Measurements from ENCODE around the gene SYS1. TPM values are rescaled to one million over a fixed set of nuclear protein-coding genes. Genes with fewer than 3 reads are reported as not detected.

SYS1 gene
- 10 to 100 TPM; 23.3 to 31.4 TPM for total RNA-seq

- peaks cover 10% of the 10 kb centered on the region for H3K36me3 Mint-ChIP-seq
- peak; percentile 98 for DNase-seq (ENCODE audit: low spot score)
- H3K9me3 Mint-ChIP-seq = no peaks in the 10 kb centered on the region
- peaks cover 32 to 35% of the 10 kb centered on the region in 2 donors for H3K4me1 Mint-ChIP-seq (ENCODE audit: low read depth in 2 of 2)
- peak within 1 kb of the TSS; percentile 95 for H3K4me3 Mint-ChIP-seq
- peak; percentile 93 to 94 for ATAC-seq
- no peaks in the 10 kb centered on the region for H3K27me3 Mint-ChIP-seq
- H3K27ac Mint-ChIP-seq = peak within 1 kb of the TSS; percentile 95 to 96
Observed at GRCh38 chr20:45362804-45363610, at the start of gene SYS1. Gene SYS1, plus strand, starts transcription at chr20:45363156. Its CDS starts 376 bp downstream, at chr20:45363532.

DNA sequence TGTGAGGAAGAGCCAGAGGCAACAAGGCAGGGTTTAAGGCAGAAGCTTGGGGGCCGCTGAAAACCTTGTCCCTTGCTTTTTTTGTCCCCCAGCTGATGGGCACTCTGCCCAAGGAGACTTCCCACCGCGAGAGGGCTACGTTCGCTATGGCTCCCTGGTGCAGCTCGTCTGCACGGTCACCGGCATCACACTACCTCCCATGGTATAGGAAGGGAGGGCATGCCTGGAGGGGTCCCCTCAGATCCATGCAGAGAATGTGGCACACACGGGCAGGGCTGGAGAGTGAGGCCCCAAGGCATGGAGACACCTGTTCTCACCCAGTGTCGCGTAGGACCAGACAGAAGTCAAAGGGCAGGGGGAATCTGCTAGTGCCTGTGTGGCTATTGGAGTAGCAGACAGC is 49.0 kb upstream of the SYS1 start:
- Mint-ChIP-seq H3K27ac (no peak overlapping the region), H3K27me3 (peaks cover 51% of the 10 kb centered on the region in 2 donors), H3K4me3 (no peak overlapping the region), H3K36me3 (no peaks in the 10 kb centered on the region), H3K9me3 (no peaks in the 10 kb centered on the region), H3K4me1 (ENCODE audit: low read depth in 2 of 2) (peaks cover 13 to 17% of the 10 kb centered on the region in 2 donors)
- DNase-seq (ENCODE audit: low spot score) (no peak), ATAC-seq (no peak)

GRCh38 chr20:45315672-45316071 is 47.3 kb upstream of the SYS1 start:
- ATAC-seq (no peak), DNase-seq (ENCODE audit: low spot score) (no peak)
- Mint-ChIP-seq H3K27ac (no peak overlapping the region), H3K27me3 (peaks cover 39 to 40% of the 10 kb centered on the region in 2 donors), H3K36me3 (no peaks in the 10 kb centered on the region), H3K9me3 (no peaks in the 10 kb centered on the region), H3K4me3 (no peak overlapping the region), H3K4me1 (ENCODE audit: low read depth in 2 of 2) (peaks cover 21 to 24% of the 10 kb centered on the region in 2 donors)

GRCh38 chr20:45316150-45317080 is 46.5 kb upstream of the SYS1 start:
- Mint-ChIP-seq H3K27ac (no peak overlapping the region), H3K36me3 (no peaks in the 10 kb centered on the region), H3K27me3 (peaks cover 32 to 33% of the 10 kb centered on the region in 2 donors), H3K4me3 (no peak overlapping the region), H3K9me3 (no peaks in the 10 kb centered on the region), H3K4me1 (ENCODE audit: low read depth in 2 of 2) (peaks cover 25 to 27% of the 10 kb centered on the region in 2 donors)
- DNase-seq (ENCODE audit: low spot score) (no peak), ATAC-seq (no peak)

DNA sequence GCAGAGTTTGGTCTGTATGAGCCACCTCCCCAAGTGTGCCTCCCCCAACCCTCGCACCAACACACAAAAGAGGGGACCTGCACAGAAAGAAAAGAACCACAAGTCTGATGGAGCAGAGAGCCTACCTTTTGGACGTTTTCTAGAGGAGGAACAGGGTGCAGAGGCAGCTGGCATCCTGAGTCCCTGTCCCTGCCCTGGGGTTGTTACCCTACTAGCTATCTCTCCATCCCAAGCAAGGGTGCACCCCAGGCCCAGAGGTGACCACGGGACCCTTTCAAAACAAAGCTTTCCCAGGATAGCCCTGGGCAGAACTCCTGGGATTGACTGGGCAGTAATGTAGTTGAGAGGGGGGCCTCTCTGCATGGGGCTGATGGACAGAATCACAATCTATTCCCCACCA is 45.1 kb upstream of the SYS1 start:
- DNase-seq (ENCODE audit: low spot score) = no peak
- Mint-ChIP-seq H3K4me1 (ENCODE audit: low read depth in 2 of 2) (peaks cover 24 to 28% of the 10 kb centered on the region in 2 donors), H3K27ac (peak overlapping the region; percentile 80 to 87), H3K27me3 (peaks cover 29 to 31% of the 10 kb centered on the region in 2 donors), H3K36me3 (no peaks in the 10 kb centered on the region), H3K4me3 (no peak overlapping the region), H3K9me3 (no peaks in the 10 kb centered on the region)
- no peak for ATAC-seq

GRCh38 chr20:45318386-45318939 is 44.5 kb upstream of the SYS1 start:
- H3K36me3 Mint-ChIP-seq = no peaks in the 10 kb centered on the region
- H3K9me3 Mint-ChIP-seq = no peaks in the 10 kb centered on the region
- peaks cover 27 to 31% of the 10 kb centered on the region in 2 donors for H3K27me3 Mint-ChIP-seq
- peak overlapping the region; percentile 42 for H3K4me3 Mint-ChIP-seq
- peak overlapping the region; percentile 80 to 87 for H3K27ac Mint-ChIP-seq
- no peak for ATAC-seq
- no peak for DNase-seq (ENCODE audit: low spot score)
- peaks cover 24 to 28% of the 10 kb centered on the region in 2 donors for H3K4me1 Mint-ChIP-seq (ENCODE audit: low read depth in 2 of 2)

DNA sequence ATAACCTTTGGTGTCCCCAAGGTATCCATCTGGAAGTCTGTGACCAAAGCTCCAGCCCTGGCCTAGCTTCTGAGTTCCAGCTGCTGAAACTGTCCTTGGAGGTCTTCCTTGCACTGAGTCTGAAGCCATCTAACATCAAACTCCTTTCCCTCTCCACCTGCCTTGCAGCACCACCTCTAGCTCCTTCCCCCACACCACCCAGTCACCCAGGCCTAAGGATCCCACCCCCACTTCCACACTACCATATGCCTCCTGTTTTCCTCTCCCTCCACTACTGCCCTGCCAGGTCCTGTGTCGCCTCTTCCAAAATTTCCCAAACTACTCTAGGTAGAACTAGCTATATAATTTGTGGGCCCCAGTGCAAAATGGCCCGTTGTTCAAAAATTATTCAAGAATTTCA is 44.0 kb upstream of the SYS1 start:
- Mint-ChIP-seq H3K27ac (peak overlapping the region; percentile 80 to 87), H3K27me3 (peaks cover 22 to 30% of the 10 kb centered on the region in 2 donors), H3K36me3 (no peaks in the 10 kb centered on the region), H3K4me1 (ENCODE audit: low read depth in 2 of 2) (peaks cover 22 to 28% of the 10 kb centered on the region in 2 donors), H3K4me3 (peak overlapping the region; percentile 42), H3K9me3 (no peaks in the 10 kb centered on the region)
- ATAC-seq (no peak), DNase-seq (ENCODE audit: low spot score) (no peak)

DNA sequence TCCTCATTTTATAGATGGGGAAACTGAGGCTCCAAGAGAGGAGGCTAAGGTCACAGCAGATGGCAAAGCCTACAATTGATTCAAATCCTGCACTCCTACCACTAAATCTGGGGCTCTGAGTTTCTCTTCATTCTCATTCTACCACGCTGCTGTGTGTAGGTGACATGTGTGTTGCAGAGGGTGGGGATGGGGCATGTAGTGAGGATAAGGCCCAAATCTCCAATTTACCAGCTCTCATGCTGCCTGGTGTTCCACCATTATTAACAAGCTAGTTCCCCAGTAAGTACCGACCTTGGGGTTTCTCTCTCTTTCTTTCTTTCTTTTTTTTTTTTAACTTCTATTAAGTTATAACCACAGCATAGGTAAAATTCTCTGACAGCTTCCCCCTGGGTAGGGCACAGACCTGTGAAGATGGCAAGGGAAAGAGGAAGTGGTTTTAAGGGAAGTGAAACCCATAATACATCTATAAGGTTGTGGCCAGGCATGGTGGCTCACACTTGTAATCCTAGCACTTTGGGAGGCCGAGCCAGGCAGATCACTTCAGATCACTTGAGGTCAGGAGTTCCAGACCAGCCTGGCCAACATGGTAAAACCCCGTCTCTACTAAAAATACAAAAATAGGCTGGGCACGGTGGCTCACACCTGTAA is 41.9 kb upstream of the SYS1 start:
- peaks cover 8 to 12% of the 10 kb centered on the region in 2 donors for H3K27me3 Mint-ChIP-seq
- H3K9me3 Mint-ChIP-seq = no peaks in the 10 kb centered on the region
- DNase-seq (ENCODE audit: low spot score) = no peak
- H3K4me3 Mint-ChIP-seq = peak overlapping the region; percentile 17
- H3K27ac Mint-ChIP-seq = peak overlapping the region; percentile 37 to 50
- peaks cover 22% of the 10 kb centered on the region in 2 donors for H3K4me1 Mint-ChIP-seq (ENCODE audit: low read depth in 2 of 2)
- peak; percentile 58 to 69 for ATAC-seq
- H3K36me3 Mint-ChIP-seq = no peaks in the 10 kb centered on the region

DNA sequence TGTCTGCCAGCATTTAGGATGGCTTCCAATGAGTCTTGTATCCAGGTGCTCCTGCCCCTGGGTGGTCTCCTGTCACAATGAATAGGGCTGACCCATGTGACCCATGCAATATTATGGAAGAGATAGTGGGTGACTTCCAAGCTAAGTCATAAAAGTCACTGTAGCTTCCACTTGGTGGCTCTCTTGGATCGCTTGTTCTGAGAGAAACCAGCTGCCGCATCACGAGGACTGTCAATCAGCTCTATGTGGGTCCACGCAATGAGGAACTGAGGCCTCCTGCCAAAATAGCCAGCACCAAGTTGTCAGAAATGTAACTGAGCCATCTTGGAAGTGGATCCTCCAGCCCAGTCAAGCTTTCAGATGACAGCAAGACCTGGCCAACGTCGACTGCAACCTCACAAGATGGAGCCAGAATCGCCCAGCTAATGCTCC is 40.0 kb upstream of the SYS1 start:
- no peak for ATAC-seq
- H3K4me3 Mint-ChIP-seq = no peak overlapping the region

DNA sequence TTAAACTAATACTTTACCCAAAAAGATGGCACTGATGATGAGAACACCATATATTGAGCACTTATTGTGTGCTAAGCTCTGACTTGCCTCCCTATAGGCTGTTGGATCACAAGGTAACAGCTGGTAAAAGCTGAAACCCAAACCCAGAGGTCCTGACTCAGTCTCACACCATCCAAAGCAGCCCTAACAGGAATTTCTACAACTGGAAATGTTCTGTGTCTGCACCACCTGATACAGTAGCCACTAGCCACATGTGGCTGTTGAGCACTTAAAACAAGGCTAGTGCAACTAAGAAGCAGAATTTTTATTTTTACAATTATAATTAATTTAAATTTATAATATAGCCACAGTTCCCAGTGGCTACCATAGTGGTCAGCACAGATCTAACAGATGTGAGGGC is 39.2 kb upstream of the SYS1 start:
- no peak for DNase-seq (ENCODE audit: low spot score)
- Mint-ChIP-seq H3K4me3 (no peak overlapping the region), H3K4me1 (ENCODE audit: low read depth in 2 of 2) (peaks cover 15 to 17% of the 10 kb centered on the region in 2 donors), H3K36me3 (no peaks in the 10 kb centered on the region), H3K9me3 (no peaks in the 10 kb centered on the region), H3K27ac (no peak overlapping the region), H3K27me3 (peaks cover 0 to 4% of the 10 kb centered on the region in 2 donors)
- ATAC-seq = no peak

More for the DNA sequence above, 40.0 kb upstream of the SYS1 start:
- DNase-seq (ENCODE audit: low spot score) = no peak
- Mint-ChIP-seq H3K36me3 (no peaks in the 10 kb centered on the region), H3K27me3 (peaks cover 0 to 4% of the 10 kb centered on the region in 2 donors), H3K4me1 (ENCODE audit: low read depth in 2 of 2) (peaks cover 15 to 22% of the 10 kb centered on the region in 2 donors), H3K9me3 (no peaks in the 10 kb centered on the region), H3K27ac (no peak overlapping the region)

GRCh38 chr20:45325371-45325770 is 37.6 kb upstream of the SYS1 start:
- ATAC-seq (no peak), DNase-seq (ENCODE audit: low spot score) (no peak)
- H3K27ac Mint-ChIP-seq = no peak overlapping the region
- H3K4me3 Mint-ChIP-seq = no peak overlapping the region
- H3K4me1 Mint-ChIP-seq (ENCODE audit: low read depth in 2 of 2) = peaks cover 6 to 7% of the 10 kb centered on the region in 2 donors
- H3K27me3 Mint-ChIP-seq = no peaks in the 10 kb centered on the region
- H3K9me3 Mint-ChIP-seq = no peaks in the 10 kb centered on the region
- no peaks in the 10 kb centered on the region for H3K36me3 Mint-ChIP-seq

- H3K4me1 Mint-ChIP-seq (ENCODE audit: low read depth in 2 of 2) = no peaks in the 10 kb centered on the region
- H3K9me3 Mint-ChIP-seq = no peaks in the 10 kb centered on the region
- H3K27me3 Mint-ChIP-seq = no peaks in the 10 kb centered on the region
- no peak for ATAC-seq
- no peak overlapping the region for H3K4me3 Mint-ChIP-seq
- DNase-seq (ENCODE audit: low spot score) = no peak
- no peaks in the 10 kb centered on the region for H3K36me3 Mint-ChIP-seq
- no peak overlapping the region for H3K27ac Mint-ChIP-seq
Observed at GRCh38 chr20:45328451-45328850, 34.5 kb upstream of the SYS1 start.
